GM12892 (cell line): ENCODE results near the gene KIF6.

ENCODE experiments used
- POLR2A ChIP-seq: IDR thresholded peaks from 2 replicates; pipeline ENCODE4 v1.6.1; 2011; ENCODE audit warnings: low read depth, low read length, control low read depth
- POLR2AphosphoS5 ChIP-seq: IDR thresholded peaks from 2 replicates; pipeline ENCODE4 v1.6.1; 2011; ENCODE audit warnings: low read depth, low read length, control low read depth
- TAF1 ChIP-seq: IDR thresholded peaks from 2 replicates; pipeline ENCODE4 v1.6.1; 2011; ENCODE audit warnings: low read depth, mild to moderate bottlenecking, control low read depth, low read length, borderline replicate concordance

- TF ChIP-seq POLR2A = no peak
- TF ChIP-seq POLR2AphosphoS5 = no peak
- TF ChIP-seq TAF1 = no peak
Measured at GRCh38 chr6:39657355-39658135, 67.7 kb downstream of the KIF6 start.
